ENCODE data around the gene MATCAP1.

Gene MATCAP1

DNA sequence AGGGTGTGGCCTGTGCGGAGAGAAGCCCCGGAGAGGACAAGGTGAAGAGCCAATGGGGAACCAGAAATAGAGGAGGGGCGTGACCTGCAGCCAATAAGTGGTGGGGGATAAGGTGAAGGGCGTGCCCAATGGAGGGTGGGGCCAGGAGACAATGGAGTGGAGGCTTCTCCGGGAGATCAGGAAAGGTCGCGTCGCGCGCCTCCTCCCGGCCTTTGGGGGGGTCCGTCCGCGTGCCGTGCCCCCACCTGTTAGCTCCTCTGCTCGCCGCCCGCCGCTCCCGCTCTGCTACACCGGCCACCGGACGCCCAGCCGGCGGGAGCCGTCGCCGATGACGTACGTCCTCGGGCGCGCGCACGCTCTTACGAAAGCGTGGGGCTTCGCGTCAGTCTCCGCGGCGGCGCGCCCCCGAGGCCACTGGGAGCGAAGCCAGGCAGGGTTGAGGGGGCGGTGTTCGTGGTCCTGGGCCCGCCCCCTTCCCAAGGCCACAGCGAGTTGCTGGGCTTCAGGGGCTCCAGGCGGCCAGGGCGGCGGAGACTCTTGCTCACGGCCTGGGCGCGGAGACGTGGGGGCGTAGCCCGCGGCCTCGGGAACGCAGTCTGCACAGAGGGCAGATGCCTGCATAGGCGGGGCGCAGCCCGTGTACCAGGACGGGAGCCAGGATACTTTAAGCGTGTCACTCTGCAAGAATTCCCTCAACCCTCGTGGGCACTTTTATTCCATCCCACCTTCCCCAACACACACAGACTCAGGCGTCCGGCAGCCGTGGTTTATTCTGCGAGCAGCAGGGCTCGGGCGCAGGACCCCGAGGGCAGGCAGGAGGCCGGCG lies at the start of gene MATCAP1:
Gene MATCAP1, minus strand, starts transcription at position 337 of the 826 bp plus-strand sequence. CDS start 3,353 bp downstream, outside the sequence.
- FAIRE-seq = peak; percentile 83

DNA sequence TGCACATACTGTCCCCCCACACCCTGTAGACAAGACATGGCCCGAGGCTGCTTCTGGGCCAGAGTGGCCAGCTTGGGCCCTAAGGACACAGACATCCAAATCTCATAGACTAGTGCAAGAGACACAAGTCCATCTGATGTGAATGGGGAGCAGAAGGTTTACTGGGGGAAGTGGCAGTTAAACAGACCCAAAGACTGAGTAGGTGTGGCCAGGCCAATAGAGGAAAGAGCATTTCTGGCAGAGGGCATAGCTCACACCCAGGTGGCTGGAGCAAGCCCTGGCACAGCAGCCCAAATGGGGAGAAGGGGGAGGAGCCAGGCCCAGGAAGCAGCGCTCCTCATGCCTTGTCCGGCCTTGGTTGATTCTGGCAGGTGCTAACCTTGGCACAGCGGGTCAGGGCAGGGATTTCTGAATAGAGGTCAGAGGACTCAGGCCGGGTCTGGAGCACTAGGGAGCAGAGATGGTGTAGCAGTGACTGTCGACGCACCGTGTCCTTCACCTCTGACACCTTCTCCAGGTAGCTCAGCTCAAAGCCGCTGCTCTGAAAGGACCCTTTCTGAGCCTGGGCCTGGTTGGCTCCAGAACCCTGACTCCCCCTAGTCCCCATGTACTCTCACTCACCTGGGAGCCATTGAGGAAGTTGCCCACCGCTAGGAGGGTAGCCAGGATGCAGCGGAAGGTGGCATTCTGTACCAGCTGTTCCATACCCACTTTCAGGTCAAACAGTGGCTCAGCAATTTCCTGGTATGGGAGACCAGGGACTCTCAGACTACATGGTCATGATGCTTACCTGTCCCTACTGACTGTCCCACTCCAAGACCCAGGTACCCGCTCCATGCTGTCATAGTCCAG lies 47.3 kb upstream of the MATCAP1 start:
- FAIRE-seq = no peak

DNA sequence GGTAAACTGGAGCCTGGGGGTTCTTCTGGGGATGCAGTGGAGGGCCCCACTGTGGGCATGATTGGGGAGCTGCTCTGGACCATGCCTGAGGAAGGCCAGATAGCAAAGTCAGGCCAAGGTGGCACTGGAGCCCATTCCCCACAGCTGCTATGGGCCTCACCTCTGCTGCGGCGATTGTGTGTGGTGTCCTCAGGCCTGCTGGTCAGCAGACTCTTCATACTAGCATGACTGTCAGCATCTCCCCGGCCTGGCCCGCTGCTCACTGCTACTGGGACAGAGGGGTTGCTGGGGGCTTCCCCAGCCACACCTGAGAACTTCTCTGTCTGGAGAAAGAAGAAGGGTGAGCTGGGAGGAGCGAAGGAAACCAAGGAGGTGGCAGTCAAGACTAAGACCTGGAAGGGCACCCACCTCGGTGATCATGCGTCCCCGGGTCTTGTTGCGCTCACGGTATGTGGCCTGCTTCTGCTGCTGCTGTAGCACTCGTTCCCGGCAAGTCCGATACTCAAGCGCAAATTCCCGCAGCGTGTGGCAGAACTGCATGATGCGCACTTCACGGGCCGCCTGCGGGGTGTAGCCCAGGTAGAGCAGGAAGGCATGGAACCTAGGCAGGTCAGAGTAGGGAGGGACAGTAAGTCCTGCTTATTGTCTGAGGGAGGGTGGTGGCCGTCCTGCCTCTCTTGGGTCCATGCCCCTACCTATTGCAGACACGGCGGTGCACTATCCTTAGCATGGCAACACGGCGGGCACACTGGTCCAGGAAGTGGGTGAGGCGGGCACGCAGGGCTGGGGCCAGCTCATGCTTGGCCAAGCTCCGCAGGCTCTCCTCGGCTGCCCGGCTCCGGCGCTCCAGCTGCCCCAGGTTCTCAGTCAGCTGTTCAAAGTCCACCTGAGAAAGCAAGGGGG lies 46.4 kb upstream of the MATCAP1 start:
- FAIRE-seq = no peak

DNA sequence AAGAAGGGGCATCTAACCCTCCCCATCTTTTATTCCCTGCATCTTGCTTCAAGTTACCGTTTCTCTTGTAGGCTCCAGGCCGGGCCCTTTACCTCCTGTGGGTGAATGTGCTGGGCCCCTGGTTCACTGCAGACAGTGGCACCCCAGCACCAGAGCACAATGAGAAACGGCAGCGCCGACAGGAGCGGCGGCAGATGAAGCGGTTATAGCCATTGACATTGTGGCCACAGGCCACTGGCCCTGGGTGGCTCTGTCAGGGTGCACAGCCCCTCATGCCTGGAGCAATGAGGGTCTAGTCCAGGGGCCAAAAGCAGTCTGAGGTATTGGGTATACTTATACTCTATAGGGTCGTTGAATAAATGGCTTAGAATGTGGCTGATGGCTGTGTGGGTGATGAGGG lies 45.1 kb upstream of the MATCAP1 start:
- FAIRE-seq = no peak

DNA sequence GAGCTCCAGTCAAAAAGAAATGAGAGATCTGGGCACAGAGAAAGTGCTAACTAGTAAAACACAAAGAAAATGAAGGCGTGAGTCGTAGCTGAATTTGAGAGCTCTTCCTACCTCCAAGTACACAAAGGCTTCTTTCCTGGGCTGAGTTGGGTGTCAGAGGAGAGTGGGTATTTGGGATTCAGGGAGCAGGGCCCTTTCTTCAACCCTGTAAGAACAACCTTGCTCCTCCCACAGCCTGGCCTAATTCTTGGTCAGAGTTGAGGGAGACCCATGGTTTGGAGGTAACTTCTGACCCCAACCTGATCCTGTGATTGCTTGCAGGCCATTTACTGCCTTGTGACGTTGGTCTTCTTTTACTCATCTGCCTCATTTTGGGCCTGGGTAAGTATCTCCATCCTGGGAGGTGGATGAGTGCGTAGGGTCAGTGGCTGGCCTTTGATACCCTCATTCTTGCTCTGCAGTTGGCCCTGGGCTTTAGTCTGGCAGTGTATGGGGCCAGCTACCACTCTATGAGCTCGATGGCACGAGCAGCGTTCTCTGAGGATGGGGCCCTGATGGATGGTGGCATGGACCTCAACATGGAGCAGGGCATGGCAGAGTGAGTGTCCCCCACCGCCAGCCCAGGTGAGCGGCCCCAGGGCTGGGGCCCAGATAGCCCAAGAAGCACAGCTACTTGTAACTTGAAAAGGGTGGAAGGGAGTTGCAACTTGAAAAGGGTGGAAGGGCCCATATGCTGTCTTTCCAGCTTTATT lies 44.4 kb upstream of the MATCAP1 start:
- FAIRE-seq = no peak

DNA sequence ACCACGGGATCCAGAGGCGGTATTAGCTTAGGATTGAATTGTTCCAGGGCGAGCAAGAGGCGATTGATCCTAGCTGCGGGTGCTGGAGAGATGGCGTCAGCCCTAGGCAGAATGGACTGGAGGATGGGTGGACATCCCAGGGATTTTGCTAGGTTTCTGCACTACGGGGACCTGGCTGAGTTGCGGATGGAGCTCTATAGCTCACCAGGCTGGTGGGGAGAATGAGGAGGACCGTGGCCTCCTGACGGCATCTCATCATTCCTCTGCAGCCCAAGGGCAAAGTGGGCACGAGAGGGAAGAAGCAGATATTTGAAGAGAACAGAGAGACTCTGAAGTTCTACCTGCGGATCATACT lies 43.8 kb upstream of the MATCAP1 start:
- FAIRE-seq = no peak

DNA sequence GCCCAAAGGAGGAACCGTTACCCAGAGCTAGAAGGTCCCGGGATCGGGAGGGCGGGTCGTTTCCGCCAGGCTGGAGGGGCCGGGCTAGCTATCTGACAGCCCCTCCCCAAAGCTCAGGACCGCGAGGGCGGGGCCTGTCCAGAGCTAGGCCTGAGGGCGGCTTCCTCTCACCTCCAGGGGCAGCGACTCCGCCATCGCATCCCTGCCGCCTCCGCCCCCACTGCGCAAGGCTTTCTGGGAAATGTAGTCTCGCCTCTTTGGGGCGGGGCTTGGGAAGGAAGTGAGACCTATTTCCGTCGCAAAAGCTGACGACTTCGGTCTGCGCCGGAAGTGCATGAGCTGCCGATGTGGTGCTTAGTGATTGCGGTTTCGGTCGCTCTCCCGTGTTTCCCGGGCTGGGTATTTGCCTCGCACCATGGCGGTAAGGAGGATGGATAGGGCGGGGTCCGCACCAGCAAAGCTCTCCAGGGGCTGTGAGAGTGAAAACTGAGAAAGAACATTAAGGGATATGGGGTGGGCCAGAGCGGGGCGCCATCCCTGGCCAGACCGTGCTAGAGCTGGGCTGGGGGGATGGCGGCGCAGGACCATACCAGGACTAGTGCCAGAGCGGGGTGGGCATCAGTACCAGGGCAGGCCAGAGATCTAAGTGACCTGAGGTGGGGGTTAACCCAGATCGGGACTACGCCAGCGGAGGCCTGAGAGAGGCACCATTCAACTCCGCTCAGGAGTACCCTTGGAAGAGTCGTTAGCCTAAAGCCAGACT lies 43.2 kb upstream of the MATCAP1 start, which contains the start of gene TMEM208:
Gene TMEM208, plus strand, starts transcription at position 327 of the 763 bp plus-strand sequence. Its CDS starts 89 bp downstream, at position 416.
- FAIRE-seq = peak; percentile 90

DNA sequence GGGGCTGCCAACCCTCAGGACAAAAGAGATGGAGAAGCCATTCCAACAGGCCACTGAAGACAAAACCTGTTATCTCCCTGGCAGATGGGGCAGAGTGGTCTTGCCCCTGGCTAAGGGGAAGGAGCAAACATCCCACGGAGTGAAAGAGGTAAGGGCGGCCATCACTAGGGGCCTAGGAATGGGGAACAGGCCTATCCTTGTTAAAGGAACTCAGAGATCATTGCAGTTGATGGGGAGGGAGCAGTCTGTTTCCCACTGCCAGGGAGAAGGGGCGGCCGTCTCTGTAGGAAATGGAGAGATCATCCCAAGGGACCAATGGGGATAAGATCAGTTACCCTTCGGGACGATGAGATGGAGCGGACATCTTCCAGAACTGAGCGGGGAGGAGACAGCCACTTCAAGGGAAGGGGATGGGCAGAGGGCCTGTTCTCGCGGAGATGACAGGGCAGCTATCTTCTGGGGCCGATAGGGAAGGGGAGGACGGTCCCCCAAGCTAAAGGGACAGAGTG lies 42.6 kb upstream of the MATCAP1 start:
- no peak for FAIRE-seq

DNA sequence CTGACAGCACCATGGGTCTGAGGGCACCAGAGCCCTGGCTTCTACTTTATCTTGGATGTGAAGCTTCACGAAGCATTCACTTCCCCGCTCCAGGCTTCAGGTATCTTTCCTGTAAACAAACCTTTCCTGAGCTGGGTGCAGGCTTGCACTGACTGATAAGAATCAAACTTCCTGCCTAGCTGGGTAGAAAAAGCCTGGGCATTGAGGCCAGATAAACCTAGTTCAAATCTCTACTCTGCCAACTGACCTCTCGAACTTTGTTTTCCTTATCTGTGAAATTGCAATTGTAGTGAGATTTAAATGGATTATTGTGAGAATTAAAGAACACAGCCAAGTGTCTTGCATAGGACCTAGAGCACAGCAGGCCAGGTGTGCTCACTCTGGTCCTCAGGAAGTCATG lies 40.2 kb upstream of the MATCAP1 start:
- no peak for FAIRE-seq

DNA sequence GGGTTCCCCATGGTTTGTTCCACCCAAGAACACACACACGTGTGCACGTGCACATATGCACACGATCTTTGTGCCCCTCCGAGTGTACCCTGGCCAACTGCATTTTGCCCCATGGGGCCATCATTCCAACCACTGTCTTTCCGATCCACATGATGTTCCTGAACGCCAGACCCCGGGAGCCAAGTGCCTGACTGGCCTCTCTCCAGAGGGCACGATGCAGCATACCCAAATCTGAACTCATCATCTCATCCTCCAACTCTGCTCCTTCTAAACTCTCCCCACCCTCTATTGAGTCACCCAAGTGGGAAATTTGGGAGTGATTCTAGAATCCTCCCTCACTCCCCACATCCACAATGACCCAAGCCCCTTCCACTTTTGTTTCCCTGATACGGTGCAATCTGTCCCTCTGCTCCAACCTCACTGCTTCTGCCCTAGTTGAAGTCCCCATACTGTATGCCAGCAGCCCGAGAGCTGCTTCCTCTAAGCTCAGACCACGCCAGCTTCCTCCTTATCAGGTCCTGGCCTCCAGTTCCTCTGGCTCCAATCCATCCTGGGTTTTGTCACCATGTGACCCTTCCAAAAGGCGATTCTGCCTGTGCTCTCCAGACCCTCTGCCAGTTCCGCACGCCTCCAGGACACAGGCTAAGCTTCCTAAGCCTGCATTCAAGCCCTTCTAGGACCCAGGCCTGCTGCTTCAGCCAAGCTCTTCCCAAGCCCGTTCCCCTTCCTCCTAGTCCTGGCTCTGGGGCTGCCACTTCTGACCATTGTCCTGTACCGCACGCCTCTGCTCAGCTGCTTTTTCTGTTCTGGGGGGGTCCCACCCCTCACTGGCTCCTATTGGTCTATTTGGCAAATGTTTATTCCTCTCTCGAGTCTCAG lies 33.1 kb upstream of the MATCAP1 start:
- FAIRE-seq = no peak

DNA sequence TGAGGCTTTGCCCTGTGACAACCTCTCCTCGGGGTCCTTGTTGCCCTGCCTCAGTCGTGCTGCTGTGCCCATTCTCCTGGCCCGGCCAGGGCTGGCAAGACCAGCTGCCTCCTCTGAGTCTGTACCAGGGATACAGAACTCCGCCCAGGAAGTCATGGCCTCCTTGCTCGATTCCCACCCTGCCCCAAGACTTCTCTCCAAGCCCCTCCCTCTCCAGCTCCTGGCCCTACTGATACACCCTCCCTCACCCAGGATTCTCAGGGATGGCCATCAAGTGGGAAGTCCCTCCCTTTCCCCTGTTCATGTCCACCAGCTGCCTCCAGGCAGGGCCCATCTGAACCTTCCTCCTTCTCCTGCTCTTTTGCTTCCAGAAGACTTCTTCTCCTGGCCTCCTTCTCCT lies 31.9 kb upstream of the MATCAP1 start:
- FAIRE-seq = no peak

DNA sequence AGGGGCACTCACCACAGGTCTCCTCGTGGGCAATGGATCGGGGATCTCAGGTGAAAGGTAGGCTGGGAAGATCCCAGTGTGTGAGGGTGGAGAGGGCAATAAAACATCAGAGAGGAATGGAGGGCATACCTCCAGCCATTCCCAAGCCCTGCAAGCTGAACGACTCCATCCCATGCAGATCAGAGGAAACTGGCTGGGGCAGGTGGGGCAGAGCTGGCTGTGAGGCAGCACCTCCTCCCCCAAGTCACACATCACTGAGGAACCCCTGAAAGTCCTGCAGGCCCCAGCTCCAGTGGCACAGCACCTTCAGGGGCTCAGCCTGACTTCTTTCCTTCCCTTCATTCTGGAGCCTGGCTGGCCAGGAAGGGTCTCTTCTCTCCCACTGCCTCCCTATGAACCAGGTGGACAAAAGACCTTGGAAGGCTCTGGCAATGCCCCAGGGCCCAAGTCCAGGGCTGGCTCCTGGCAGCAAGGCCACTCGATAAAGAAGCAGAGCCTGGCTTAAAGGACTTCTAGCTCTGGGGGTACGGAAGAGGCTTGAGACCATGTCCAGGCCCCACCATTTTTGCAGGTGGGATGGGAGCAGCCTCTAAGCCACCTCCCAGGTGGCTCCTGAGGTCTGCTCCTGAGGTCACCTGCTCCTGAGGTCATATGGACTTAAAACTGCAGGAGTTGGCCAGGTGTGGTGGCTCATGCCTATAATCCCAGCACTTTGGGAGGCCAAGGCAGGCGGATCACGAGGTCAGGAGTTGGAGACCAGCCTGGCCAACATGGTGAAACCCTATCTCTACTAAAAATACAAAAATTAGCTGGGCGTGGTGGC lies 29.6 kb upstream of the MATCAP1 start:
- FAIRE-seq = no peak

DNA sequence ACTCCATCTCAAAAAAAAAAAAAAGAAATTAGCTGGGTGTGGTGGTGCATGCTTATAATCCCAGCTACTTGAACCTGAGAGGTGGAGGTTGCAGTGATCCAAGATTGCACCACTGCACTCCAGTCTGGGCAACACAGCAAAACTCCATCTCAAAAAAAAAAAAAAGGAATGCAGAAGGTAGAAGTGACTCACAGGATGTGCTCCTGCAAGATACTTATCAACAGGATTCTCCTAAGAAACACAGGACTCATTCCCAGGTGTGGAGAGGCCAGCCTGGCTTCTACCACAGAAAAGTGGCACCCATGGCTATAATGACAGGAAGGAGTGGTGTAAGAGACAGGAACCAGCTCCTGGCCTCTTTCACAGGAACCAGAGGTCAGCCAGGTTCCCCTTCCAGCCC lies 29.0 kb upstream of the MATCAP1 start:
- FAIRE-seq = no peak

DNA sequence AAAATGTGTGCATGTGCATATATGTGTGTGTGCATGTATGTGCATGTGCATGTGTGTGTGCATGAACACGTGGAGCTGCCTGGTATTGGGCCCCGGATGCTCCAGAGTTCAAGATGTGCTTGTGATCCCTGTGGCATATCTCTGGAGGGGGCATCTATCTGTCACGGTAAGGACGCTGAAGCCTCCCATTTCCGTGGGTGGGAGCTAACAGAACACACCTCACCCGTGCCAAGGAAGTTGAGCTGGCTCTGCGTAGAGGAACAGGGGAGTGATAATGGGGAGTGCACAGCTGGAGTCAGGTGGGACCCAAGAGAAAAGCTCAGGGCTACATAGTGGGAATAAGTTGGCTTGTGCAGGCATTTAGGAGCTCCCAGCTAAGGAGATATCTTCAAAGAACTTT lies 27.9 kb upstream of the MATCAP1 start:
- FAIRE-seq = no peak

DNA sequence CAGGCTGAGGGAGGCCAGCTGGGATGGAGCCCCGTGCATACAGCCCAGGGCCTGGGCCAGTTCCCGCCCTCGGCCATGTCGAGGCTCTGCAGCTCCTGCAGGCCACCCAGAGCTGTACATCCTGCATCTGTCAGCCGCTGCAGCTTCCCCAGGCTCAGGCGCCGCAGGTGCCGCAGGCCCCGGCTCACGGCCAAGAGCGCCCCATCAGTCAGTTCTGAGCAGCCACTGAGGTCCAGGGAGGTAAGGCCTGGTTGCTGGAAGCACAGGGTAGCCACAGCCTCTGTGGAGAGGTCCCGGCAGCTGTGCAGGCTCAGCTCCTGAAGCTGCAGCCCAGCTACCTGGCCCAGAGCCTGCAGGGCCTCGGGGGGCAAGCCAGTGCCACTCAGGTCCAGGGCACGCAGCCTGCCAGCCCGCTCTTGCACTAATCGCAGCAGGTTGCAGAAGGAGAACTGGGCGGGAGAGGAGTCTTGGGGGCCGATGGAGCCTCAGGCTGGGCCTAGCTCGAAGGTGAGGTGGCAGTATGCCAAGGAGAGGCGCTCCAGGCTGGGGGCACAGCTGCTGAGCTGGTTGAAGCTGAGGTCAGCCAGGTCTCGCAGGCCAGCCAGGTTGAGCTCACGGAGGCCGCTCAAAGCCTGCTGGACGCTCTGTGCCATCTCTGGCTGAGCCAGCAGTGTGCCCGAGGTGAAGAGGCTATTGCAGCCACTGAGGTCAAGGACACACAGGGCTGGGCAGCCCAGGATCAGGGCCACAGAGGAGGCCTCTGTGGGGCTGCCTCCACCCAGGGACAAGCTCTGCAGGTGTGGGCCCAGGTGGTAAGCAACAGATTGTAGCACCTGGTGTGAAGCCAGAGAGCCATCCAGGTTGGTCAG lies 26.5 kb upstream of the MATCAP1 start:
- FAIRE-seq = no peak

DNA sequence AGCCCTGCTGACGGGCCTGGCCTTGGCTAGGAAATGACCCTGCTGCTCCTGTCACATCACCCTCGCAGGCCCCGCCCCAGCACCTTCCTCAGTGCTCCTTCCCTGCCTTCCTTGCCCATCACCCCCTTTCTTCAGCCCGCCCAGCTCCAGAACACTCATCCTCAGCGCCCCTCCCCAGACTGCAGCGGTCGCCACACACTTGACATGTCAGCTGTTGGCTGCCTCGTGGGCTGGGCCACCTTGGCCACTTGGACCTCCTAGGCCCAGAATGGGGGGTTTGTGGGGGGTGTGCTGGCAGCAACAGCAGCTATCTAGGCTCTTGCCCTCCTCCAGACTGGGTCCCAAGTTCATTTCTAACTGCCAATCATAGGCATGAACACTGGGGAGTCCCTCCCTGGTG lies 25.8 kb upstream of the MATCAP1 start:
- FAIRE-seq = no peak

DNA sequence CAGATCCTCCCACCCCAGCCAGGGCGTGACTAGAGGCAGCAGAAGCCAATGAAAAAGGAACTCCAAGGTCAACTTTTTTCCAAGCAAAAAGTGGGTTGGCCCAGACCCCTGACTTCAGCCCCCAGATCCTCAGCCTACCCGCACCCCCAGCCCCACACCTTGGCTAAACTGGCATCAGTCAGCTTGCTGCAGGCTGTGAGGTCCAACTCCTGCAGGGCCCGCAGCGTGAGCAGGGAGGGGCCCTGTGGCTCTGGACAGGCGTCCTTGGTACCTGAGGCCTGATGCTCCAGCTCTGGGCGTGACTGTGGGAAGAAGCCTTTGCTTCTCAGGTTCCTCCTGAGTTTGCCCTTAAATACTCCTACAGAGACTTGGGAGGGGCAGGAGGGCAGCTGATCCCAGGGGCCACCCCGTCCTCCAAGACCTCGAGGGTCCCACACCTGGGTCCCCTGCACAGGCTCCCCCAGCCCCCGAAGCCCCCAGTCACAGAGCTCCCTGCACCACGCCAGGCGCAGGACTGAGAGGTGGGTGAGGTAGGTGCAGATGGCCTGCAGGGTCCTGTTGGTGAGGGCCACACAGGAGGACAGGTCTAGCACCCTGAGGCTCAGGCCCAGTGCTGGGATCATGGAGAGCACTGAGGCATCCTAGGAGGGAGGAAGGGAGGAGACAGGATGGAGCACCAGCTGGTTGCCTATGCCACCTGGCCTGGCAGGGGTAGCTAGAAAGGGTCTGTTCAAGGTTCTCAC lies 24.6 kb upstream of the MATCAP1 start:
- no peak for FAIRE-seq
